Measurements from ENCODE around the gene BMPR2. TPM values are rescaled to one million over a fixed set of nuclear protein-coding genes. Genes with fewer than 3 reads are reported as not detected.
"Not testable (repeated sequence)": the region's sequence is repeated elsewhere in the genome, so short reads cannot be mapped to it uniquely, and the experiment has no call there.

The BMPR2 gene
- 12.9 TPM for total RNA-seq

DNA sequence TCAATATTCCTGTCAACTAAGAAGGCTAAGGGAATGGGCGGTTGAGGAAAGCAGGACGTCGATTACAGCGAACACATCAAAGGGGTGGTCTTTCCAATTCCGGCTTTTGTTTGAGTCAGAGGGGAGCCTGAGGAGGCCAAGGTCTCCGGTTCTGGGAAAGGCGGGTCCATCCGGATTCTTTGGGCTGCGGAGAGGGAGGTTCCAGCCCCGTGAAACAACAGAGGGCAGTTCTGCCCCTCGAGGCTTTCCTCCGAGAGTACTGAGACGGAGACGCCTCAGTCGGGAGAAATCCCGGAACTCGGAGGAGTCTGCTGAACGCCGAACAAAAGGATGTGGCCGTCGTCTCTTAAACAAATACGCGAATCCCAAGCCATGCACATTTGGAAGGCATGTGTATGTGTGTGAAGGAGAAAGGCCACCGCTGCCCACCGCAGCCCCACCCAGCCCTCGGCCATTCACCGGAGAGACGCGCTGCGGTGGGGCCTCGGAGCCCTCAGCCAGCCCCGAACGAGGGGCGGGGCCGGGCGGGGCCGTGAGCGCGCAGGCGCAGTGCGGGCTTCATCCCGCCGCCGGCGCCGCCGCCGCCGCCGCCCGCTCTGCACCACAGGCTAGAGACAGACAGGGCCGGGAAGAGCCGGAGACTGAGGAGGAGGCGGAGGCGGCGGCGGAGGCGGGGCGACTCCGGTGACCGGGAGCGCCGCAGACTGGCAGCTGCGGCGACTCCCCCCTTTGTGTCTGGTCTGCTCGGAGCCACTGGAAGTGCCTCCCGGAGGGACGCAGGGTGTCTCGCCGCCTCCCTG is at the start of gene BMPR2:
BMPR2 (plus strand) TSS at position 719 of the 800 bp plus-strand sequence. CDS start 1,148 bp downstream, outside the sequence.
- Histone ChIP-seq H3K9me3 (ENCODE audit: low read depth, low read length) (no peaks in the 10 kb centered on the region), H3K4me3 (ENCODE audit: low read length) (peak within 1 kb of the TSS; percentile 78), H3K27me3 (ENCODE audit: insufficient read depth, low read length) (peaks cover 4% of the 10 kb centered on the region), H3K4me1 (ENCODE audit: insufficient read depth, low read length) (peaks cover 22% of the 10 kb centered on the region)

DNA sequence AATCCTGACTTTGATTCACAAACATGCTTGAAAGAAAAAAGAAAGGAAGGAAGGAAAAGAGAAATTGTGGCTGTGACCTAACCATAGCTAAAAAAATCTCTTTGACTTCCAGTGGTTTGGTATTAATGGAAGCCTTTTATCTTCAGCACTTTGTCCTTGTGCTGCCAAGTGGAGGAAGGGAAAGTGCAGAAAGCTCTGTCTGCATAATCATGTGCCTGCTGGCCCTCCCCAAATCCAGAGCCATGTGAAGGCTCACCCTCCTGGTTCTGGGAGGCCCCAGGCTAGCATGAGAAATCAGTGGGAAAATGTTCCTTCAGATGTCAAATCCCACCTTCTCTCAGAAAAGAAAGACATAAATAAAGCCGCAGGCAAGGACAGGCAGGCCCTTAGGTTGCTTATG is 48.3 kb upstream of the BMPR2 start:
- no peaks in the 10 kb centered on the region for H3K9me3 ChIP-seq (ENCODE audit: low read depth, low read length)
- H3K27me3 ChIP-seq (ENCODE audit: insufficient read depth, low read length), result no peaks in the 10 kb centered on the region
- H3K4me3 ChIP-seq (ENCODE audit: low read length), result no peak overlapping the region
- H3K4me1 ChIP-seq (ENCODE audit: insufficient read depth, low read length), result no peaks in the 10 kb centered on the region

DNA sequence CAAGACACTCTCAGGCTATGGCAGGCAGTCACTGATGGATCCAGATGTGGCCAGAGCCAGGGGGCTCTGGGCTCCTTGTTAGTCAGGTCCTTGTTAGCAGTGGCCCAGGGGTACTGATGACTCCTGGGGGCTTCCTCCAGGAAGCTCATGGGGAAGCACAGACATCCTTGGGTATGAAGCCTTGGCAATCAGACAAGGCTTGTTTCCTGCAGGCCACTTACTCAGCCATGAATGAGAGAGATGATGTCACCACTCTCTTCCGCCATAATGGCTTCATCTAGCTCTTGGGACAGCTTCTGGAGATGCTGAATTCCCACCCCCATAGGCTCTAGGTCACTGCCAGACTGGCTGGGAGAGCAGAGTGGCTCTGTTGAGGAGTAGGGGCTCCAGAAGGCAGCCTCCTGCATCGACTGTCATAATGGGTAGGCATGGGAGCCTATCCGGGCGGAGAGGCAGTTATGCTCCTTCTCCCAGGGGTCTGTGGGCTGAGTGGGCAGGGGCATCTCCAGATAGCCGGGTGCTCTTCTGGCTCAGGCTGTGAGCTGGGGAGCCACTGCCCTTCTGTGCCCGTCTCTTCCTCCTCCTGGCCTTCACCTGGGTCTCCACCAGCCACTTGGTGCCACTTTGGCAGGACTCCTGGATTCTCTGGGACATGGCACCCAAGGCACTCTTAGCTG is 40.2 kb upstream of the BMPR2 start:
- Histone ChIP-seq H3K9me3 (ENCODE audit: low read depth, low read length) (no peaks in the 10 kb centered on the region), H3K27me3 (ENCODE audit: insufficient read depth, low read length) (no peaks in the 10 kb centered on the region), H3K4me1 (ENCODE audit: insufficient read depth, low read length) (no peaks in the 10 kb centered on the region), H3K4me3 (ENCODE audit: low read length) (no peak overlapping the region)

DNA sequence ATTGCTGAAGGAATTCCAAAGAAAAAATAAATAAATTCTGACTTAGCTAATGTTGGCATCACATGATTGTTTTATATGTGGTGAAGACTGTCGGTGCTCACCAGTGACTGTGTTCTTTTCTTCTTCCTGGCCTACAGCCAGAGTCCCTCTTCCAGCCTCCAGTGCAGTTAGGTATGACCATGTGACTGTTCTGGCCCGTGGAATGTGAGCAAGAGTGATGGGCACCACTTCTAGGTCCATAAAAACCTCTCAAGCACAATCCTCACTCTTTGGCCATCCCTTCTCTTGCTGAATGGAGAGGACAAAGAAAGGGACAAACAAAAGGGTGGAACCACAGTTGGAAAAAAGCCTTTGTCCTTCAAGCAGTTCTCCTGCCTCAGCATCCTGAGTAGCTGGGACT is 39.0 kb upstream of the BMPR2 start:
- Histone ChIP-seq H3K4me3 (ENCODE audit: low read length) (no peak overlapping the region), H3K4me1 (ENCODE audit: insufficient read depth, low read length) (no peaks in the 10 kb centered on the region), H3K9me3 (ENCODE audit: low read depth, low read length) (no peaks in the 10 kb centered on the region)

GRCh38 chr2:202337706-202338346 is 38.3 kb upstream of the BMPR2 start:
- Histone ChIP-seq H3K9me3 (ENCODE audit: low read depth, low read length) (no peaks in the 10 kb centered on the region), H3K27me3 (ENCODE audit: insufficient read depth, low read length) (no peaks in the 10 kb centered on the region), H3K4me3 (ENCODE audit: low read length) (no peak overlapping the region), H3K4me1 (ENCODE audit: insufficient read depth, low read length) (no peaks in the 10 kb centered on the region)

More for the DNA sequence above, 39.0 kb upstream of the BMPR2 start:
- no peaks in the 10 kb centered on the region for H3K27me3 ChIP-seq (ENCODE audit: insufficient read depth, low read length)

- no peaks in the 10 kb centered on the region for H3K4me1 ChIP-seq (ENCODE audit: insufficient read depth, low read length)
- H3K4me3 ChIP-seq (ENCODE audit: low read length), result no peak overlapping the region
- H3K27me3 ChIP-seq (ENCODE audit: insufficient read depth, low read length), result no peaks in the 10 kb centered on the region
- H3K9me3 ChIP-seq (ENCODE audit: low read depth, low read length), result no peaks in the 10 kb centered on the region
These were observed 36.9 kb upstream of the BMPR2 start for GRCh38 chr2:202339071-202339870.

- H3K27me3 ChIP-seq (ENCODE audit: insufficient read depth, low read length), result no peaks in the 10 kb centered on the region
- no peaks in the 10 kb centered on the region for H3K9me3 ChIP-seq (ENCODE audit: low read depth, low read length)
- H3K4me3 ChIP-seq (ENCODE audit: low read length), result no peak overlapping the region
- no peaks in the 10 kb centered on the region for H3K4me1 ChIP-seq (ENCODE audit: insufficient read depth, low read length)
These were observed 31.9 kb upstream of the BMPR2 start for GRCh38 chr2:202344178-202344577.

DNA sequence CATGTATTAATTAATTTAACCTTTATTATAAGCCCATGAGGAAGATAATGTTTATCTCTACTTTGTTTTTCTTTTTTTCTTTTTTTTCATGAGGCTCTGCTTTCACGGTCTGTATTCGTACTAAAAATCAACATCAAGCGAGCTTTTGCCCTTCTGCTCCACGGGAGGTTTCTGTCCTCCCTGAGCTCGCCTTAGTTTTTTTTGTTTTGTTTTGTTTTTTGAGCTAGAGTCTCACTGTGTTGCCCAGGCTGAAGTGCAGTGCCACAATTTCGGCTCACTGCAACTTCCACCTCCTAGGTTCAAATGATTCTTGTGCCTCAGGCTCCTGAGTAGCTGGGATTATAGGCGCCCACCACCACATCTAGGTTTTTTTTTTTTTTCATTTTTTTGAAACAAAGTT is 29.9 kb upstream of the BMPR2 start:
- no peak overlapping the region for H3K4me3 ChIP-seq (ENCODE audit: low read length)
- no peaks in the 10 kb centered on the region for H3K9me3 ChIP-seq (ENCODE audit: low read depth, low read length)
- H3K4me1 ChIP-seq (ENCODE audit: insufficient read depth, low read length), result no peaks in the 10 kb centered on the region
- H3K27me3 ChIP-seq (ENCODE audit: insufficient read depth, low read length), result no peaks in the 10 kb centered on the region

GRCh38 chr2:202353430-202353829 is 22.7 kb upstream of the BMPR2 start:
- H3K4me1 ChIP-seq (ENCODE audit: insufficient read depth, low read length), result no peaks in the 10 kb centered on the region
- H3K4me3 ChIP-seq (ENCODE audit: low read length), result no peak overlapping the region
- H3K27me3 ChIP-seq (ENCODE audit: insufficient read depth, low read length), result no peaks in the 10 kb centered on the region
- H3K9me3 ChIP-seq (ENCODE audit: low read depth, low read length), result no peaks in the 10 kb centered on the region

DNA sequence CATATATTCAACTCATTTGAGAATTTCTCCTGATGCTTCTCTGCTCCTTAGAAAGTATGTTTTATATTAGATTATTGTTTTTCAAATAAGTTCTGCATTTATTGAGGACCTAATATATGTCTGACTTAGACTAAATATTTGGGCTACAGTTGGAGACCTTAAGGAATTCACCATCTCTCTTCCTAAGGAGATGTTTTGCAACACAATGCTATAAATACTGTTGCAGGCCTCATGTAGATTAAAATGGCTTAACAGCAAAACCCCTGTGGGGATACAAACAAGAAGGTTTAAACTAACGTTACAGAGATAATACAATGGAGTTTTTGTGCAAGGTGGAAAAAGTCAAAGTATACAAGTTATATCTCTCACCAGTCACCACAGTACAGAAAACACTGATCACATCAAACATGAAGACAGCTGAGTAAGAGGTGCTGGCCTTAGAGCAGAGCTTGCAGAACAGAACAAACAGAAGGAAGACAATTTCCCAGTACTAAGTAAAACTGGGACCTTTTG is 20.1 kb upstream of the BMPR2 start:
- H3K4me1 ChIP-seq (ENCODE audit: insufficient read depth, low read length), result no peaks in the 10 kb centered on the region
- H3K4me3 ChIP-seq (ENCODE audit: low read length), result no peak overlapping the region
- H3K27me3 ChIP-seq (ENCODE audit: insufficient read depth, low read length), result no peaks in the 10 kb centered on the region
- no peaks in the 10 kb centered on the region for H3K9me3 ChIP-seq (ENCODE audit: low read depth, low read length)

DNA sequence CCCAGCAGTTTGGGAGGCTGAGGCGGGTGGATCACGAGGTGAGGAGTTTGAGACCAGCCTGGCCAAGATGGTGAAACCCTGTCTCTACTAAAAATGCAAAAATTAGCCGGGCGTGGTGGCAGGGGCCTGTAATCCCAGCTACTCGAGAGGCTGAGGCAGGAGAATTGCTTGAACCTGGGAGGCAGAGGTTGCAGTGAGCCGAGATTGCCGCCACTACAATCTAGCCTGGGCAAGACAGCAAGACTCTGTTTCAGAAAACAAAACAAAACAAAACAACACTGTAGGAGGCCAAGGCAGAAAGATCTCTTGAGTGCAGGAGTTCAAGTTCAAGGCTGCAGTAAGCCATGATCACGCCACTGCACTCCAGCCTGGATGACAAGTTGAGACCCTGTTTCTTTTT is 17.2 kb upstream of the BMPR2 start:
- not testable (repeated sequence) for H3K27me3 ChIP-seq (ENCODE audit: insufficient read depth, low read length); H3K9me3 ChIP-seq (ENCODE audit: low read depth, low read length); H3K4me3 ChIP-seq (ENCODE audit: low read length); H3K4me1 ChIP-seq (ENCODE audit: insufficient read depth, low read length)

DNA sequence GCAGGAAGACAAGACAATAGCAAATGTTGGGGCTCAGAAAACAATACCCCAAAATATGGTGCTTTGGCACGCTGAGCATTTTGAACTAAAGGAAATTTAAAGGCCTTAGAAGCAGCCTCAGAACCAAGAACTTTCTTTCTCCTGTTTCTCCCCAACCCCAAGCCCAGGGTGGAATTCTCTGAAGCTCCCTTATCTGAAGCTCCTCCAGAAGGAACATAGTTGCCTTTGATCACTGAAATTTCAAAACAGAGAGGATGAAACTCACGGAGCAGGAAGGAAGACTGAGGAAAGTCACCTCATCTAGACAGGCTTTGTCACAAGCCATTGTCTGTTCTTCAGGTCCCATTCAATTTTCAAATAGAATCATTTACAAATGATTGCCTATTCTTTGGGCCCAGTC is 15.5 kb upstream of the BMPR2 start:
- H3K4me1 ChIP-seq (ENCODE audit: insufficient read depth, low read length), result no peaks in the 10 kb centered on the region
- no peak overlapping the region for H3K4me3 ChIP-seq (ENCODE audit: low read length)
- H3K27me3 ChIP-seq (ENCODE audit: insufficient read depth, low read length), result no peaks in the 10 kb centered on the region
- H3K9me3 ChIP-seq (ENCODE audit: low read depth, low read length), result no peaks in the 10 kb centered on the region

- Histone ChIP-seq H3K27me3 (ENCODE audit: insufficient read depth, low read length) (no peaks in the 10 kb centered on the region), H3K4me1 (ENCODE audit: insufficient read depth, low read length) (no peaks in the 10 kb centered on the region), H3K4me3 (ENCODE audit: low read length) (no peak overlapping the region), H3K9me3 (ENCODE audit: low read depth, low read length) (no peaks in the 10 kb centered on the region)
These were observed 15.0 kb upstream of the BMPR2 start for GRCh38 chr2:202361108-202361507.

- Histone ChIP-seq H3K4me1 (ENCODE audit: insufficient read depth, low read length) (peaks cover 14% of the 10 kb centered on the region), H3K4me3 (ENCODE audit: low read length) (no peak overlapping the region), H3K9me3 (ENCODE audit: low read depth, low read length) (no peaks in the 10 kb centered on the region), H3K27me3 (ENCODE audit: insufficient read depth, low read length) (peaks cover 4% of the 10 kb centered on the region)
These were observed 2.6 kb upstream of the BMPR2 start for GRCh38 chr2:202373490-202373889.

GRCh38 chr2:202374383-202374782 is 1.7 kb upstream of the BMPR2 start:
- H3K4me3 ChIP-seq (ENCODE audit: low read length); H3K27me3 ChIP-seq (ENCODE audit: insufficient read depth, low read length); H3K9me3 ChIP-seq (ENCODE audit: low read depth, low read length): not testable (repeated sequence)
- peaks cover 16% of the 10 kb centered on the region for H3K4me1 ChIP-seq (ENCODE audit: insufficient read depth, low read length)
